Suprapubic skin (tissue), 4 donors: ENCODE measurements around the gene ME2.

Experiments
- POLR2A ChIP-seq, 2 donors: fragments of 450-650 bp; IDR thresholded peaks; one replicate each; pipeline ENCODE4 v1.6.1; 2017; ENCODE audit warnings: antibody characterized with exemption in 2 of 2, mild to moderate bottlenecking in 2 of 2, moderate library complexity in 2 of 2
- POLR2AphosphoS5 ChIP-seq, 3 donors: sonication (generic); formaldehyde crosslinking; IDR thresholded peaks; one replicate each; pipeline ENCODE4 v1.6.1; 2017; ENCODE audit warnings: antibody characterized with exemption in 3 of 3
- TF ChIP-seq, protein P1 (sequence below), 2 donors: fragments of 200-600 bp in 1 of 2; fragments of 450-650 bp in 1 of 2; sonication (generic) in 1 of 2; IDR thresholded peaks; one replicate each; pipeline ENCODE4 v1.5.1; 2016 to 2019; ENCODE audit warnings: antibody characterized with exemption in 2 of 2, mild to moderate bottlenecking in 1 of 2, moderate library complexity in 1 of 2

DNA sequence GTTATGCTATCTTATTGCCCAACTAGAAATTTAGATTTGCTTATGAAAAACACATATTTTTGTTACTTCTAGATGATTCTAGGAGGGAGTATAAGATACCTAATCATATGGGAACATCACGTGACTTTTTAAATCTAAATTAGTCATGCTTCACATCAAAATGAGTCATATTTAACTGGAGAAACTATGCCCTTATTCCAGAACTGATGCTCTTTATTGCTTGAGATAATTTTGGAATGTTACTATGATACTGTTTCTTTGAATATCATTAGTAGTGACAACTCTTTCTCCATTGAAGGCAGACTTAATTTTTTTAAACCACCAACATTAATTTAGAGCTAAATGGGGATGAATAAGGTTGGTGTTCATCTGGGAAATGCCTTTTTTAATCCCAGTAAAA is 69.0 kb downstream of the ME2 start:
- TF ChIP-seq POLR2A (IDR thresholded peaks at IDR 0.05) (no peak), POLR2AphosphoS5 (IDR thresholded peaks at IDR 0.05) (no peak)
- TF ChIP-seq, protein P1, sequence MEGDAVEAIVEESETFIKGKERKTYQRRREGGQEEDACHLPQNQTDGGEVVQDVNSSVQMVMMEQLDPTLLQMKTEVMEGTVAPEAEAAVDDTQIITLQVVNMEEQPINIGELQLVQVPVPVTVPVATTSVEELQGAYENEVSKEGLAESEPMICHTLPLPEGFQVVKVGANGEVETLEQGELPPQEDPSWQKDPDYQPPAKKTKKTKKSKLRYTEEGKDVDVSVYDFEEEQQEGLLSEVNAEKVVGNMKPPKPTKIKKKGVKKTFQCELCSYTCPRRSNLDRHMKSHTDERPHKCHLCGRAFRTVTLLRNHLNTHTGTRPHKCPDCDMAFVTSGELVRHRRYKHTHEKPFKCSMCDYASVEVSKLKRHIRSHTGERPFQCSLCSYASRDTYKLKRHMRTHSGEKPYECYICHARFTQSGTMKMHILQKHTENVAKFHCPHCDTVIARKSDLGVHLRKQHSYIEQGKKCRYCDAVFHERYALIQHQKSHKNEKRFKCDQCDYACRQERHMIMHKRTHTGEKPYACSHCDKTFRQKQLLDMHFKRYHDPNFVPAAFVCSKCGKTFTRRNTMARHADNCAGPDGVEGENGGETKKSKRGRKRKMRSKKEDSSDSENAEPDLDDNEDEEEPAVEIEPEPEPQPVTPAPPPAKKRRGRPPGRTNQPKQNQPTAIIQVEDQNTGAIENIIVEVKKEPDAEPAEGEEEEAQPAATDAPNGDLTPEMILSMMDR (IDR thresholded peaks at IDR 0.05), result no peak
